ENCODE results near the gene PGGT1B.

The PGGT1B gene

DNA sequence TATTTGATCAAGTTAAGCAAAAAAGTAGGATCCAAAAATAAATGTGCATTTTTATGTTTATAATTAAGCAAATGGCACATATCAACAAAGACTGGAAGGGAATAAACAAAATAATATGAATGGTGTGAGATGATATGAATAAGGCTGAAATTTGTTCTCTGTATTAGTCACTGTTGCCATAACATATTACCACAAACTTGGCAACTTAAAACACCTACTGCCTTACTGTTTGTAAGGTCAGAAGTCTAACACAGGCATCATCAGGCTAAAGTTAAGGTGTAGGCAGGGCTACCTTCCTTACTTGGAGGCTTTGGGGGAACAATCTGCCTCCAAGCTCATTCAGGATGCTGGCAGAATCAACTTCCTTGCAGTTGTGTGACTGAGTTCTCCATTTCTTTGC, 19.3 kb downstream of the PGGT1B start:
- DNase-seq (ENCODE audit: low read depth), result no peak
- TF ChIP-seq CTCF (IDR thresholded peaks at IDR 0.05; ENCODE audit: low read depth, low read length, missing control alignments), result no peak
- no peak overlapping the region for H3K4me3 ChIP-seq (ENCODE audit: low read depth, low read length)

GRCh38 chr5:115241881-115242642, 20.6 kb downstream of the PGGT1B start:
- no peak for TF ChIP-seq CTCF (IDR thresholded peaks at IDR 0.05; ENCODE audit: low read depth, low read length, missing control alignments)
- DNase-seq (ENCODE audit: low read depth), result no peak
- H3K4me3 ChIP-seq (ENCODE audit: low read depth, low read length), result no peak overlapping the region

GRCh38 chr5:115237066-115237465, 25.6 kb downstream of the PGGT1B start:
- no peak for TF ChIP-seq CTCF (IDR thresholded peaks at IDR 0.05; ENCODE audit: low read depth, low read length, missing control alignments)

DNA sequence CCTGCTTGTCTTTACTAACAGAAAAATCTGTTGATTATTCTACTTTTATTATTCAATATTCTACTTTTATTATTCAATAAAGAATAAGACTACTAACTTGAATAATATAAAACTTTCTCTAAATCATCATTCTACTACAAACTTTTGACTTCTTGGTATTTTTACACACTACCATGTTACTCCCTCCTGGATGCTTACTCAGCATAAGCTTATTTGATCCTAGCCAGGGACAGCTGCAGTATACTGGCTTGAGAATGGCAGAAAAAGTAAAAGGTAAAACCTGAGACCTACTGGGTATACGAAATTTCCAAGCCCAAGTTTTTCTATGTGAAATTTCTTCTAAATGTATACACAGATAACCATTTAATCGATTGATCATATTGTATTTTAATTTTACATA, 26.1 kb downstream of the PGGT1B start:
- no peak overlapping the region for H3K4me3 ChIP-seq (ENCODE audit: low read depth, low read length)
- TF ChIP-seq CTCF (IDR thresholded peaks at IDR 0.05; ENCODE audit: low read depth, low read length, missing control alignments), result no peak
- no peak for DNase-seq (ENCODE audit: low read depth)

More at GRCh38 chr5:115237066-115237465, 25.6 kb downstream of the PGGT1B start:
- H3K4me3 ChIP-seq (ENCODE audit: low read depth, low read length), result no peak overlapping the region
- DNase-seq (ENCODE audit: low read depth), result no peak

DNA sequence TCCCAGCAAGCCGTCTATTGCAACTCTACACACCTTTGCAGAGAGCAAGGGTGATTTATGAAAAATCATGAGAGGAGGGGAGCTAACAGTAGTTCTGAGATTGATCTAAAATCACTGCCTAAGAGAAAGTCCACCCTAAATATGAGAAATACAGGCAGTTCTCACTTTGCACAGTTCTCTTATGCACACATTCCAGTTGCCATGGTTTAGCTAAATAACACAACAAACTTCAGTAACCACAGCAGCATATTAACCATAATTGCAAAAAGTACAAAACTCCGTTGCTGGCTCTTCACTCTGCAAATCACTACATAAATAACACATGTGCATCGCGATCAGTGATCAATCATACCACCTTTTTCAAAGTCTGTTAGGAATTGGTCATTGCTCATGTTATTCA, 31.1 kb downstream of the PGGT1B start:
- no peak for TF ChIP-seq CTCF (IDR thresholded peaks at IDR 0.05; ENCODE audit: low read depth, low read length, missing control alignments)
- no peak for DNase-seq (ENCODE audit: low read depth)
- H3K4me3 ChIP-seq (ENCODE audit: low read depth, low read length), result no peak overlapping the region

DNA sequence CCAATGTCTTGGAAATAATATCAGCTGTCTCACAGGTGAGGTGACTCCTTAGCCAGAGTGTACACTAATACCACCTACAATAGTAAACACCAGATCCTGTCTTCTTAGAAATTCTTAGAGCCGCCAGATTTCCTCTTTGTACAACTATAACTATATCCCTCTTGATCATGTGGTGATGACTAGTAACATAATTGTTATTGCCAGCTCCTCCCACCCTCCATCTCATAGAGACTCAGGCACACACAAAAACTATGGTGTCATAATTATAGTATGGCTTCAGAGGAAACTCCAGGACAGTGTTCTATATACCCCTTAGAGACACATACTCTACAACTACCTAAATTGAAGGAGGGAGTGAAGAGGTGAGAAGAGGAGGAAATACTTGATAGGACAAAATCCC, 33.1 kb downstream of the PGGT1B start:
- no peak for DNase-seq (ENCODE audit: low read depth)
- H3K4me3 ChIP-seq (ENCODE audit: low read depth, low read length), result no peak overlapping the region
- TF ChIP-seq CTCF (IDR thresholded peaks at IDR 0.05; ENCODE audit: low read depth, low read length, missing control alignments), result no peak

- DNase-seq (ENCODE audit: low read depth), result no peak
- no peak overlapping the region for H3K4me3 ChIP-seq (ENCODE audit: low read depth, low read length)
- TF ChIP-seq CTCF (IDR thresholded peaks at IDR 0.05; ENCODE audit: low read depth, low read length, missing control alignments), result no peak
Measured at GRCh38 chr5:115227281-115227680, 35.4 kb downstream of the PGGT1B start.
